Suprapubic skin (tissue), 4 donors: ENCODE data around the gene TMEM258.

ENCODE experiments used
- EP300 ChIP-seq: sonication (generic); formaldehyde crosslinking; IDR thresholded peaks from one replicate; pipeline ENCODE4 v1.6.1; 2017; ENCODE audit warnings: antibody characterized with exemption
- POLR2A ChIP-seq, 2 donors: fragments of 450-650 bp; IDR thresholded peaks; one replicate each; pipeline ENCODE4 v1.6.1; 2017; ENCODE audit warnings: antibody characterized with exemption in 2 of 2, mild to moderate bottlenecking in 2 of 2, moderate library complexity in 2 of 2
- POLR2AphosphoS5 ChIP-seq, 3 donors: sonication (generic); formaldehyde crosslinking; IDR thresholded peaks; one replicate each; pipeline ENCODE4 v1.6.1; 2017; ENCODE audit warnings: antibody characterized with exemption in 3 of 3
- TF ChIP-seq, protein P1 (sequence below), 2 donors: fragments of 200-600 bp in 1 of 2; fragments of 450-650 bp in 1 of 2; sonication (generic) in 1 of 2; IDR thresholded peaks; one replicate each; pipeline ENCODE4 v1.5.1; 2016 to 2019; ENCODE audit warnings: antibody characterized with exemption in 2 of 2, mild to moderate bottlenecking in 1 of 2, moderate library complexity in 1 of 2

DNA sequence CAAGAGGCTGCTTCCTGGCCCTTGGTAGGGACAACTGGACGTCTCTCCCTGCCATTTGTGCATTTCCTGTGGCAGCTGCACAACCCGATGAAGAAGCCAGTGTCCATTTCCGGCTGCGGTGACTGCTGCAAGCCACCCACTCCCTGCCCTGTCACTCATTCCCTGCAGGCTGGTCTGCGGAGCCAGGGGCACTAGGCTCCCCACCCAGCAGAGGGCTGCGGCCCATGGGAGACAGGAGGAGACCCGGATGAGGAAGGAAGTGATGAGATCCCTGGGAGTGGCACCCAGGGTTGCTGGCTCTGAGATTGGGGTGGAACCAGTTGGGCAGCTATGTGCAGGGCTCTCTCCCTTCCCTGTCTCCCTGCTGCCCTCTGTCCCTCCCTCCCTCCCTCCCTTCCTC, 50.0 kb downstream of the TMEM258 start:
- TF ChIP-seq, protein P1, sequence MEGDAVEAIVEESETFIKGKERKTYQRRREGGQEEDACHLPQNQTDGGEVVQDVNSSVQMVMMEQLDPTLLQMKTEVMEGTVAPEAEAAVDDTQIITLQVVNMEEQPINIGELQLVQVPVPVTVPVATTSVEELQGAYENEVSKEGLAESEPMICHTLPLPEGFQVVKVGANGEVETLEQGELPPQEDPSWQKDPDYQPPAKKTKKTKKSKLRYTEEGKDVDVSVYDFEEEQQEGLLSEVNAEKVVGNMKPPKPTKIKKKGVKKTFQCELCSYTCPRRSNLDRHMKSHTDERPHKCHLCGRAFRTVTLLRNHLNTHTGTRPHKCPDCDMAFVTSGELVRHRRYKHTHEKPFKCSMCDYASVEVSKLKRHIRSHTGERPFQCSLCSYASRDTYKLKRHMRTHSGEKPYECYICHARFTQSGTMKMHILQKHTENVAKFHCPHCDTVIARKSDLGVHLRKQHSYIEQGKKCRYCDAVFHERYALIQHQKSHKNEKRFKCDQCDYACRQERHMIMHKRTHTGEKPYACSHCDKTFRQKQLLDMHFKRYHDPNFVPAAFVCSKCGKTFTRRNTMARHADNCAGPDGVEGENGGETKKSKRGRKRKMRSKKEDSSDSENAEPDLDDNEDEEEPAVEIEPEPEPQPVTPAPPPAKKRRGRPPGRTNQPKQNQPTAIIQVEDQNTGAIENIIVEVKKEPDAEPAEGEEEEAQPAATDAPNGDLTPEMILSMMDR (IDR thresholded peaks at IDR 0.05), result no peak
- no peak for TF ChIP-seq POLR2A (IDR thresholded peaks at IDR 0.05)
- TF ChIP-seq EP300, result no peak
- no peak for TF ChIP-seq POLR2AphosphoS5 (IDR thresholded peaks at IDR 0.05)
